Right forelimb (tissue), 1 donor: Measurements from ENCODE around the gene FYB2.

ENCODE experiments used
- DNase-seq: peaks from one replicate; pipeline ENCODE4 v3.0.0-alpha.2; 2018

The FYB2 gene

GRCh38 chr1:56709995-56710394 lies 109.2 kb downstream of the FYB2 start:
- DNase-seq = no peak

- DNase-seq = no peak
Observed at GRCh38 chr1:56709269-56709880, 109.8 kb downstream of the FYB2 start.

- no peak for DNase-seq
Observed at GRCh38 chr1:56707379-56707778, 111.8 kb downstream of the FYB2 start.

GRCh38 chr1:56703747-56704146 lies 115.5 kb downstream of the FYB2 start:
- no peak for DNase-seq

GRCh38 chr1:56696663-56697062 lies 122.5 kb downstream of the FYB2 start:
- no peak for DNase-seq

GRCh38 chr1:56688522-56689026 lies 130.6 kb downstream of the FYB2 start:
- no peak for DNase-seq

- no peak for DNase-seq
Observed at GRCh38 chr1:56686169-56686568, 133.0 kb downstream of the FYB2 start.

GRCh38 chr1:56683569-56683968 lies 135.6 kb downstream of the FYB2 start:
- no peak for DNase-seq

GRCh38 chr1:56676571-56677035 lies 142.6 kb downstream of the FYB2 start:
- no peak for DNase-seq

GRCh38 chr1:56675763-56676162 lies 143.4 kb downstream of the FYB2 start:
- DNase-seq = no peak

GRCh38 chr1:56672579-56672978 lies 146.6 kb downstream of the FYB2 start:
- no peak for DNase-seq

- DNase-seq = no peak
Observed at GRCh38 chr1:56671542-56671941, 147.7 kb downstream of the FYB2 start.

- no peak for DNase-seq
Observed at GRCh38 chr1:56671085-56671484, 148.1 kb downstream of the FYB2 start.

GRCh38 chr1:56670350-56670749 lies 148.9 kb downstream of the FYB2 start:
- no peak for DNase-seq
